Lung (tissue), 12 donors: Measurements from ENCODE around the gene TTC3. TPM values are rescaled to one million over a fixed set of nuclear protein-coding genes. Genes with fewer than 3 reads are reported as not detected.

Source experiments
- ATAC-seq: fragments of 200-7000 bp; cut with Tn5 transposase; one replicate; pipeline ENCODE4 v1.9.1; 2020; ENCODE audit warnings: moderate number of reproducible peaks; ENCODE audit not compliant: insufficient read depth, low FRiP score
- DNase-seq, 3 donors: peaks; one replicate each; pipeline ENCODE4 v3.0.0-alpha.2; 2013 to 2017
- H3K27ac ChIP-seq, 2 donors: one replicate each; pipeline ENCODE4 v1.5.1; 2013; ENCODE audit warnings: mild to moderate bottlenecking in 2 of 2, moderate library complexity in 2 of 2, control low read depth in 1 of 2, inconsistent platforms in 1 of 2, low read depth in 1 of 2, low read length in 1 of 2
- H3K27me3 ChIP-seq, 3 donors: one replicate each; pipeline ENCODE4 v1.5.1; 2013; ENCODE audit warnings: low read length in 2 of 3; ENCODE audit not compliant: control insufficient read depth in 3 of 3, insufficient read depth in 3 of 3
- H3K36me3 ChIP-seq, 4 donors: one replicate each; pipeline ENCODE4 v1.5.1; 2013; ENCODE audit warnings: low read length in 4 of 4, mild to moderate bottlenecking in 1 of 4, moderate library complexity in 1 of 4; ENCODE audit not compliant: control insufficient read depth in 4 of 4, insufficient read depth in 4 of 4
- H3K4me1 ChIP-seq, 5 donors: one replicate each; pipeline ENCODE4 v1.5.1; 2013; ENCODE audit warnings: low read length in 5 of 5, mild to moderate bottlenecking in 2 of 5, moderate library complexity in 1 of 5; ENCODE audit not compliant: control insufficient read depth in 5 of 5, insufficient read depth in 5 of 5
- H3K4me3 ChIP-seq: one replicate; pipeline ENCODE4 v1.5.1; 2013; ENCODE audit warnings: mild to moderate bottlenecking, control low read depth, moderate library complexity
- H3K9ac ChIP-seq, 2 donors: one replicate each; pipeline ENCODE4 v1.5.1; 2013; ENCODE audit warnings: low read length in 2 of 2, control low read depth in 1 of 2; ENCODE audit not compliant: insufficient read depth in 1 of 2
- H3K9me3 ChIP-seq, 4 donors: one replicate each; pipeline ENCODE4 v1.5.1; 2013; ENCODE audit warnings: low read length in 3 of 4, mild to moderate bottlenecking in 1 of 4, moderate library complexity in 1 of 4; ENCODE audit not compliant: control insufficient read depth in 4 of 4, insufficient read depth in 3 of 4
- WGBS, 2 donors: extraction: QIAGEN DNeasy Blood & Tissue Kit; methylation state at CpG; one replicate each; pipeline ENCODE4 v1.1.7; 2013; 5-methylcytosine and 5-hydroxymethylcytosine counted together
- polyA plus RNA-seq, 2 donors: library from polyadenylated mRNA; stranded (reverse); fragments of 200-250 nt; gene quantifications; one replicate each; pipeline ENCODE4 v1.2.1, GENCODE V29; 2013
- total RNA-seq, 2 donors: library from RNA; depleted of rRNA in 1 of 2; stranded (reverse); fragments of >200 nt in 1 of 2; gene quantifications; one replicate each; pipeline ENCODE4 v1.2.1, GENCODE V29; 2014 to 2021
- TF ChIP-seq, protein P1 (sequence below): IDR thresholded peaks from 2 replicates; pipeline ENCODE4 v1.5.1; 2012; ENCODE audit warnings: mild to moderate bottlenecking; ENCODE audit errors: control extremely low read depth, extremely low read depth
- donor health status: control.
- donor health status: control.
- donor health status: Bipolar disorder and iron deficiency.
- donor health status: healthy.
- donor health status: DM: yes; HTN: yes; CAD: no.

Gene TTC3
- total and polyA plus RNA-seq, 4 donors, result 19.0 to 310 (median 50.9) TPM

DNA sequence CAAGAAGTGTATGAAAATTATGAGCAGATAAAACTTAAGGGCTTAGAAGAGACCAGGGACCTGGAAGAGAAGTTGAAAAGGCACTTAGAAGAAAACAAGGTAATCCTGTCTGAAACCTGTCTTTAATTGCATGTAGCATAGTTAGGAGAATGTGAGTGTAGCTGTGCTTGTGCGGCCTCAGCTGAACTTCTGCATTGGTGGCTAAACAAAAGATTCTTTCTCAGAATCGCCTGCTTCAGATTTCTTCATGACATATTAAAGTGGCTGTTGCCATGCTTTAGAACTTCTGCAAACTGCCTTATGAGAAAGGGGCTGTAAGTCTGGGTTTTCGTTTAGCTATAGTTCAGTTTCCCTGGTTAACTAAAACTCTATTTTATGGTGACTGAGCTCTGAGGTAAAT is 99.6 kb downstream of the TTC3 start:
- DNase-seq (peak in 1 of 3 donors; percentile 48), ATAC-seq (no peak)
- no peak overlapping the region for H3K27ac ChIP-seq
- TF ChIP-seq, protein P1, sequence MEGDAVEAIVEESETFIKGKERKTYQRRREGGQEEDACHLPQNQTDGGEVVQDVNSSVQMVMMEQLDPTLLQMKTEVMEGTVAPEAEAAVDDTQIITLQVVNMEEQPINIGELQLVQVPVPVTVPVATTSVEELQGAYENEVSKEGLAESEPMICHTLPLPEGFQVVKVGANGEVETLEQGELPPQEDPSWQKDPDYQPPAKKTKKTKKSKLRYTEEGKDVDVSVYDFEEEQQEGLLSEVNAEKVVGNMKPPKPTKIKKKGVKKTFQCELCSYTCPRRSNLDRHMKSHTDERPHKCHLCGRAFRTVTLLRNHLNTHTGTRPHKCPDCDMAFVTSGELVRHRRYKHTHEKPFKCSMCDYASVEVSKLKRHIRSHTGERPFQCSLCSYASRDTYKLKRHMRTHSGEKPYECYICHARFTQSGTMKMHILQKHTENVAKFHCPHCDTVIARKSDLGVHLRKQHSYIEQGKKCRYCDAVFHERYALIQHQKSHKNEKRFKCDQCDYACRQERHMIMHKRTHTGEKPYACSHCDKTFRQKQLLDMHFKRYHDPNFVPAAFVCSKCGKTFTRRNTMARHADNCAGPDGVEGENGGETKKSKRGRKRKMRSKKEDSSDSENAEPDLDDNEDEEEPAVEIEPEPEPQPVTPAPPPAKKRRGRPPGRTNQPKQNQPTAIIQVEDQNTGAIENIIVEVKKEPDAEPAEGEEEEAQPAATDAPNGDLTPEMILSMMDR, result no peak
- H3K36me3 ChIP-seq, result peaks cover 10 to 42% (median 18%) of the 10 kb centered on the region in 4 donors
- no peaks in the 10 kb centered on the region for H3K4me1 ChIP-seq
- H3K27me3 ChIP-seq, result no peaks in the 10 kb centered on the region
- 86 to 89% methylated on average over 3 of the region's 3 CpGs for WGBS, 2 donors
- no peak overlapping the region for H3K4me3 ChIP-seq
- H3K9ac ChIP-seq, result peak overlapping the region in 1 of 2 donors; percentile 13
- H3K9me3 ChIP-seq, result no peaks in the 10 kb centered on the region

DNA sequence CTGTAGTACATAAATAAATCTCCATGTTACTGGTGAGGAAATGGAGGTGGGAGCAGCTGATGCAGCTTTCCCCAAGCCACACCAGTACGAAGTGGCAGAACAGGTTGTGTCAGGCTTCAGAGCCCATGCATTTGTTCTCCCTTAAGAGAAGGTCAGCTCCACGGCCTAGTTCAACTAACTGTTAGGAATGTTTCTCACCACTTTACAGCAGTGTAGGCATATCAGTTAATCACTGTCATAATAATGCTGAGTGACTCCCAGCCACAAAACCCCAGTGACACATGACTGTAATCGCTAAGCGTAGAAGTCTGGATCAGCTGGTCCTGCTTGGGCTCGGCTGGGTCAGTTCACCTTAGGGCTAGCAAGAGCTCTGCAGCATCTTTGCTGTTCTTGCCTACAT is 103.7 kb downstream of the TTC3 start:
- WGBS, 2 donors, result 77 to 89% methylated on average over 5 of the region's 5 CpGs
- Histone ChIP-seq H3K4me1 (peaks cover 0 to 3% (median 0%) of the 10 kb centered on the region in 5 donors), H3K9me3 (no peaks in the 10 kb centered on the region), H3K27me3 (no peaks in the 10 kb centered on the region), H3K27ac (no peak overlapping the region), H3K36me3 (peaks cover 11 to 34% (median 22%) of the 10 kb centered on the region in 4 donors), H3K9ac (no peak overlapping the region), H3K4me3 (no peak overlapping the region)
- DNase-seq, result peak; percentile 21 to 62 (median 32)
- ATAC-seq, result no peak
- TF ChIP-seq, protein P1, result no peak

DNA sequence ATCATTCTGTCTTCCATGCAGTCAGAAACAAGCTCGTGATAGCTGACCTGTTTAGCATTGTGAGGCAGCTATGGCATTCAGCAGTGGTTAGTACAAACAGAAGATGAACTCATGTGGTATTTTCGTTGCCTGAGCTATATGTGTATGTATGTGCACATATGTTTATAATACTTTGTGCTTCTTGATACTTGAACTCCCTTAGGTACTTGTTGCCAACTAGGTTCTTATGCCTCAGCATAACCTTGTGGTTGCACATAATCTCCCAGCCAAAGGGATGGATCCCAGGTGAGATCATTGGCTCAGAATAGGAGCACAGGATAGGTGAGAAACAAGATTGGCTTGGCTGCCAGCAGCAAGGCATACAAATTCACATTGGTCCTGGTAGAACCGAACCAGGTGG is 108.0 kb downstream of the TTC3 start:
- TF ChIP-seq, protein P1, result no peak
- no peak overlapping the region for H3K4me3 ChIP-seq
- ATAC-seq, result no peak
- H3K9me3 ChIP-seq, result no peaks in the 10 kb centered on the region
- H3K27ac ChIP-seq, result no peak overlapping the region
- 95 to 98% methylated on average over 3 of the region's 3 CpGs for WGBS, 2 donors
- DNase-seq, result no peak
- H3K36me3 ChIP-seq, result peaks cover 12 to 29% (median 17%) of the 10 kb centered on the region in 4 donors
- no peak overlapping the region for H3K9ac ChIP-seq
- H3K27me3 ChIP-seq, result no peaks in the 10 kb centered on the region
- H3K4me1 ChIP-seq, result peaks cover 0 to 3% (median 0%) of the 10 kb centered on the region in 5 donors

DNA sequence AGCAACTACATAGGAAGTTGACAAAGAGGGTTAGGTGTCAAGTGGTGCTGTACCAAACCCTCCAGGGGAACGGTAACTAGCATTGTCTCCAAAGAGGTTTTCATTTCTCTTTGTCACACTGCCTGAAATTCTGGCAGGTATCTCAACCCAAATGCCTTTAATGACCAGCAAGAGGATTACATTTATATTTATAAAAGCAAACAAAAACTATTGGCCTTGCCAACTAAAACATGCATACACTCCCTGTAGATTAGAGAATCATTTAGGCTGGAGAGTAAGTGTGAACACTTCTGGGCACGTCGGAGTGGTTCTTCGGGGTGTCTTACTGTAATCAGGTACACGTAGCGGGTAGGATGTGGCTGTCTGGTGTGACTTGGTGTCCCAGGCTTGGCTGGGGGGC is 109.2 kb downstream of the TTC3 start:
- Histone ChIP-seq H3K9me3 (no peaks in the 10 kb centered on the region), H3K27ac (no peak overlapping the region), H3K9ac (no peak overlapping the region), H3K36me3 (peaks cover 17 to 35% (median 21%) of the 10 kb centered on the region in 4 donors), H3K27me3 (no peaks in the 10 kb centered on the region), H3K4me3 (no peak overlapping the region), H3K4me1 (peaks cover 0 to 3% (median 0%) of the 10 kb centered on the region in 5 donors)
- TF ChIP-seq, protein P1, result no peak
- ATAC-seq (no peak), DNase-seq (no peak)
- 73 to 92% methylated on average over 6 of the region's 6 CpGs for whole genome bisulfite sequencing, 2 donors
